KMS-11 (cell line): ENCODE measurements around the gene LSM3.

Experiments
- H2AFZ ChIP-seq: fragments of 200-600 bp; sonication (generic); 2 replicates; pipeline ENCODE4 v1.6.1; 2016; ENCODE audit warnings: antibody characterized with exemption, mixed run types, low read depth
- H3K27ac ChIP-seq: fragments of 200-600 bp; sonication (generic); 2 replicates; pipeline ENCODE4 v1.6.1; 2016; ENCODE audit warnings: mild to moderate bottlenecking, mixed run types
- H3K27me3 ChIP-seq: fragments of 200-600 bp; sonication (generic); 2 replicates; pipeline ENCODE4 v1.6.1; 2017; ENCODE audit warnings: mild to moderate bottlenecking, low read depth, mixed run types, moderate library complexity; ENCODE audit not compliant: insufficient read depth
- H3K36me3 ChIP-seq: fragments of 200-600 bp; sonication (generic); 2 replicates; pipeline ENCODE4 v1.6.1; 2017; ENCODE audit warnings: mild to moderate bottlenecking, mixed run types; ENCODE audit not compliant: insufficient read depth
- H3K4me1 ChIP-seq: fragments of 200-600 bp; sonication (generic); 2 replicates; pipeline ENCODE4 v1.6.1; 2016; ENCODE audit warnings: mild to moderate bottlenecking, low read depth, mixed run types; ENCODE audit not compliant: poor library complexity, severe bottlenecking
- H3K4me2 ChIP-seq: fragments of 200-600 bp; sonication (generic); 2 replicates; pipeline ENCODE4 v1.7.0; 2016; ENCODE audit warnings: mild to moderate bottlenecking, mixed run types
- H3K4me3 ChIP-seq: fragments of 200-600 bp; sonication (generic); IDR thresholded peaks from 2 replicates; pipeline ENCODE4 v1.6.1; 2017; ENCODE audit warnings: low read depth, low read length, mixed read lengths; ENCODE audit not compliant: insufficient read depth
- H3K79me2 ChIP-seq: fragments of 200-600 bp; sonication (generic); 2 replicates; pipeline ENCODE4 v1.6.1; 2016; ENCODE audit warnings: low read depth, mixed run types; ENCODE audit not compliant: insufficient read depth
- H3K9ac ChIP-seq: fragments of 200-600 bp; sonication (generic); 2 replicates; pipeline ENCODE4 v1.6.1; 2016; ENCODE audit warnings: mild to moderate bottlenecking, mixed run types
- H4K20me1 ChIP-seq: fragments of 200-600 bp; sonication (generic); 2 replicates; pipeline ENCODE4 v1.6.1; 2016; ENCODE audit warnings: mild to moderate bottlenecking, mixed run types; ENCODE audit not compliant: insufficient read depth
- CTCF ChIP-seq: fragments of 200-600 bp; sonication (generic); conservative IDR thresholded peaks from 2 replicates; pipeline ENCODE4 v1.6.1; 2017; ENCODE audit warnings: low read depth, mild to moderate bottlenecking, antibody characterized with exemption, low read length, moderate library complexity, mixed read lengths

The LSM3 gene

GRCh38 chr3:14179795-14180194, 1.2 kb downstream of the LSM3 start:
- Histone ChIP-seq H3K4me1 (peaks cover 36% of the 10 kb centered on the region), H3K36me3 (no peaks in the 10 kb centered on the region), H3K27me3 (no peaks in the 10 kb centered on the region), H3K79me2 (peaks cover 13% of the 10 kb centered on the region), H3K9ac (no peak overlapping the region), H3K27ac (no peak overlapping the region), H4K20me1 (no peaks in the 10 kb centered on the region), H3K4me2 (peak overlapping the region; percentile 78), H3K4me3 (no peak overlapping the region), H2AFZ (no peak overlapping the region)
- TF ChIP-seq CTCF = no peak

GRCh38 chr3:14181253-14181652, 2.6 kb downstream of the LSM3 start:
- Histone ChIP-seq H3K36me3 (no peaks in the 10 kb centered on the region), H3K4me2 (no peak overlapping the region), H3K27ac (no peak overlapping the region), H3K9ac (no peak overlapping the region), H3K79me2 (peaks cover 12% of the 10 kb centered on the region), H3K4me3 (no peak overlapping the region), H4K20me1 (no peaks in the 10 kb centered on the region), H3K4me1 (peaks cover 21% of the 10 kb centered on the region), H3K27me3 (no peaks in the 10 kb centered on the region), H2AFZ (no peak overlapping the region)
- no peak for TF ChIP-seq CTCF

- Histone ChIP-seq H3K4me3 (no peak overlapping the region), H3K9ac (no peak overlapping the region), H3K79me2 (peaks cover 12% of the 10 kb centered on the region), H3K4me2 (no peak overlapping the region), H3K36me3 (no peaks in the 10 kb centered on the region), H2AFZ (no peak overlapping the region), H4K20me1 (no peaks in the 10 kb centered on the region), H3K4me1 (peaks cover 7% of the 10 kb centered on the region), H3K27me3 (no peaks in the 10 kb centered on the region), H3K27ac (no peak overlapping the region)
- TF ChIP-seq CTCF = no peak
These were observed 4.5 kb downstream of the LSM3 start for GRCh38 chr3:14183015-14183577.

GRCh38 chr3:14186854-14187458, 8.3 kb downstream of the LSM3 start:
- no peak for TF ChIP-seq CTCF
- Histone ChIP-seq H3K36me3 (no peaks in the 10 kb centered on the region), H3K4me2 (no peak overlapping the region), H4K20me1 (no peaks in the 10 kb centered on the region), H3K9ac (no peak overlapping the region), H3K4me1 (no peaks in the 10 kb centered on the region), H2AFZ (no peak overlapping the region), H3K79me2 (no peaks in the 10 kb centered on the region; the same call in 1 of the 2 replicates), H3K27me3 (no peaks in the 10 kb centered on the region), H3K27ac (no peak overlapping the region), H3K4me3 (no peak overlapping the region)
